HG03045 (cell line): ENCODE results near the gene ESRRB.

Experiments
- ATAC-seq: cut with Tn5 transposase; IDR thresholded peaks from one replicate; pipeline ENCODE4 v1.9.1; 2021; ENCODE audit warnings: mild to moderate bottlenecking, moderate library complexity; ENCODE audit not compliant: unreplicated experiment

ESRRB gene

DNA sequence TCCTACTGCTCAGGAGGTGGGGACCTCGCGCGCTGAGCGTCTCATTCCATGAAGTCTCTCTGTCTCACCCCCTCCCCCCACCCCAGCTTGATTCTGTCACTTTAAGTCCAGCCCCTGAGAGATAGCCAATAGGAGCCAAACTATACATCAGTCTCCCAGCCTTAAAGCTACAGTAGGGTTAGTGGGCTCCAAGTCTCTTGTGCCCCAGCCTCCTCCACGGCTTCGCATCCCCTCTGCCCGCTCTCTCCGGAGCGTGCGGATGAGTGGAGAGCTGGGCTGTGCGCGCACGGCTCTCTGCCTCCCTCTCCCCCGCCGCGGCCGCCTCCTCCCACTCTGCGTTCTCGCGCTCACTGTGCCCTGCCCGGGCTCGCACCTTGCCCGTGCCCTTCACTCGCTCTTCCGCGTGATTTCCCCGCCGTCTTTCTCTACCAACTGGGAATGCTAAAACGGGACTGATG is at the start of gene ESRRB:
Gene ESRRB, plus strand, starts transcription at position 191 of the 458 bp plus-strand sequence. Its CDS starts 265 bp downstream, at position 456.
- no peak for ATAC-seq

DNA sequence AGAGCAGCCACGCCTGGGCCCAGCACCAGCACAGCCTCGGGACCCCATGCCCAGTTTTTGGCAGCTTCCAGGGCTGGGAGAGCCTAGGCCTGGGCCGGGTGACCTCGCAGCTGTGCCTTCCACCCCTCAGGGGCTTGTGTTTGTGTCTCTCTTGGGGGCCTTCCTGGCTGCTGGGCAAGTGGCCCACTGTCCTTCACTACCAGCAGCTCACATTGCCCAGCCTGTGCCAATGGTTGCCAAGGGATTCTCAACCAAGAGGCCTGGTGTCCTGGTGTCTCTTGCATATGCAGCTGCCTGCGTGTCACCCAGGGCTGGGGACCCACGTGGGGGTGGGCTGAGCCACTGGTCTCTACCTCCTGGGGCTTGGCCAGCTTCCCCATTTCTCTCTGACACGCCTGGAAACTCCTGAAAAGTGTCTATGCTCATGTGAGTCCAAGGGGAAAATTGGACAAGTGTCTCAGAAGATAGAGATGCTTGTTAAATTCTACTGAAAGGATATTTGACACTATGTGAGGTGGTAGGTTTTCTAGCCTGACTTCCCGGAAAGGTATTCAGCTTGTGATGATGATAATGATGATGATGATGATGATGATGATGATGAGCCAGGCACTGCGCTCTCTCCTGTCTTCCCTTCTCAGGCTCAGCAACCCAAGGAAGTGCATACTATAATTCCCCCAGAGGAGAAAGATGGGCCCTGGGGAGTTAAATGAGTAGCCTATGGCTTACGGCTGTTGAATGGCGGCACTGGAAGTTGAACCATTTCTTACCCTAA is 48.8 kb upstream of the ESRRB start:
- ATAC-seq = no peak

DNA sequence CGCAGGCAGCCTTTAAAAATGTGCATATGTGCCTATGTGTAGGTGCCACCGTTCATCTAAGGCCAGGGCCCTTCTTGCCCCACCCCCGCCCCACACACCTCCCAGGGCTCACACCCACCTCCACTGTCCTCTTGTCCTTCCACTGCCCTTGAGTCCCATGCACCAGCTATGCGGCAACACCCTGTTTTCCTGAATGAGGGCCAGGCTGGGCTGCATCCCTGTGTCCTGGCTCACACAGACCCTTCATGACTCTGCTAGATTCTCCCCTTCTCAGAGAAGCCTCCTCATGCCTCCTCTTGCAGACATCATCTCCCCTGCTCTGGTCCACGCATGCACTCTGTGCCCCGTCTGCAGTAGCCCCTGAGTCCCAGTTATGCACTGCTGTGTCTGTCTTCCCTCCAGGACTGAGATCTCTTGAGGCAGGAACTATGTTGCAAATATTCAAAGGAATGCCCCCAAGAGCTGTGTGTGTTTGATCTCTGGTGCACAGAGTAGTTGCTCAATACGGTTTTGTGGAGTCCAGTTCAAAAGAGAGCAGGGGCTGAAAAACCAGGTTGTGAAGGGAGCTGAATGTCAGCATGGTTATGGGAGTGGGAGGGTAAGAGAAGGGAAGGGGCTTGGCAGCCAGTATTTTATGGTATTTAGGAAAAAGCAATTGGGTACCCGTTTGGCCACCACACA is 47.3 kb upstream of the ESRRB start:
- ATAC-seq = no peak

DNA sequence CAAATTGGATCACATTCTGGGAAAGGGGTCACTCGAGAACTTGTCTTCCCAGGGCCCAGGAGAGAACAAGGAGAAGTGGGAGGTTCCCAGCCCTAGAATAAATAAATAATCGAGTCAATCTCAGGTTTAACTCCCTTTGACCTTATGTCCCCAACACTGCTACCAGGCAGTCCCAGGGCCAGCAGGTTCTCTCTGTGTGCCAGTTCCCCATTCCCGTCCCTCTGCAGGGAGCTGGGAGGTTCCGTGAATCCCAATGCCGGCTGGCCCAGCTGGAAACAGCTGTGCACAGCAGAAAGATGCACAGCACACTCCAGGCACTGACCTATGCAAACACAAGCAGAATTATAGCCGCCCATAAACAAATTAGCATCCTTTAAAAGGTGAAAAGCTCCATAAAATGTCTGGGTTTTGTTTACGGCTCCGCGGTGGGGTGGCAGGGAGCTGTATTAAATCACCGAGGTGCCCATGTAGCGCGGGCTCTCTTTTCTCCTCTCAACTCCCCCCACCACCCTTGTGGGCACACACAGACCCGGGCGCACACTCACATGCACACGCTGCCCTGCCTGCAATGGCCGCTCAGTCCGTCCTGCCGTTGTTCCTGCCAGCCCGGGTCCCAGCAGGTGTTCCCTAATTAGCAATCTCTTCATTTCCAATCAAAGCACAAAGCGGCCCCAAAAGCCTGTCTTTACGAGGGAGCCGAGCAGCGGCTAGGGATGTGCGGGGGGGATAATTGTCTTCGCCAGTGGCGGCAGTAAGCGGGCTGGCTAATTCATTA is 46.6 kb upstream of the ESRRB start:
- ATAC-seq = no peak

DNA sequence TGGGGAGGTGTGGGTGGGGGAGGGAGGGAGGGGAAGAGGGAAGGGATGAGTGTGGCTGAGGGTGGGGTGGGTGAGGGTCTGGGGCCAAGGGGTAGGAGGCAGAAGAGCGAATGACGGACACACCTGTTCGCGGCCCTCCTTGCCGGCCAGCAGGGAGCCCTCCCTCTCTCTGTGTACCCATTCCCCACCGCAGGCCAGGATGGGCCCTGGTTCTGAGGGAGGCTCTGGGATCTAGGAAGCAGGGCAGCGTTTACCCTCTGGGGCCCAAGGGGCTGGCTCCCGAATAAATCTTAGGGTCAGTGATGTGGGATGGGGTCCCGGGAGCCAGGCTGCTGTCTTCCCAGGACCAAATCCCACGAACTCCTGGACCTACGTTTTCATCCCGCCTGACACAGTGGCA is 46.0 kb upstream of the ESRRB start:
- no peak for ATAC-seq

DNA sequence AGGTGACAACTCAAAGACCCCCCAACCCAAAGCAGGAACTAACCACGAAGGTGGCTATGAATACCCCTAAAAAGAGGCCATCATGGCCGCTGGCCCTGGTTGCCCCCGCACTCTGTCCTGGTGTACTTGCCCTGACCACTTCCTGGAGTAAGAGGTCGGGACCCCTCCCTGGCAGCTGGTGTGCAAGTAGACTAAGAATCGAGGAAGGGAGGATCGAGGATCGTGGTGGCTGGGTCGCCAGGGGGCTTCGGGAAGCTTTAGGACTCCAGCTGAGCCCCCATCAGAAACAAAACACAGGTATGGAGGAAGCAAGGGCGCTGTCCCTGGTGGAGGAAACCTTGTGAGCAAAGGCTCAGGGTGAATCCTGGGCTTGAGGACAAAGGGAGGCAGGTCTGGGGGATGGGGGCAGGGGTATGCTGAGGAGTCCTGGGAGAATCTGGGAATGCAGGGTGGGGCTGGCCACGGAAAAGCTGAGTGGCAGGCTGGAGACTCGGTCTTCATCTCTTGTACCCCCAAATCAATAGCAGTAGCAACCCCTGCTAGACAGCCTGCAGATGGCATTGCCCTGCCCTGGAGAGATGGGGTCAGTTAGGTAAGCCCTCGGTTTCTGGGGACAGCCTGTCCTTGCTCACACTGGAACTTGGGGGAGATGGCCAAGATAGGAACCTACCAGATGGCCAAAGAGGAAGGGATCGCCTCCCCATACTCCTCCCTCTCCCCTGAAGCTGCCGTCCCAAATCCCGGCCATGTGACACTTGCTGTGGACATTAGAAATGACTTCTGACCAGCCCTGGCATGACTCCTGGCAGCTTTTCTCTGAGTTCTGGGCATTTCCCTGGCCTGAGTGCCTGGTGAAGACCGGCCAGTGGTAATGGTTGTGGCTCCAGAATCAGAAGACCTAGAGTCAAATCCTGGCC is 45.3 kb upstream of the ESRRB start:
- no peak for ATAC-seq

DNA sequence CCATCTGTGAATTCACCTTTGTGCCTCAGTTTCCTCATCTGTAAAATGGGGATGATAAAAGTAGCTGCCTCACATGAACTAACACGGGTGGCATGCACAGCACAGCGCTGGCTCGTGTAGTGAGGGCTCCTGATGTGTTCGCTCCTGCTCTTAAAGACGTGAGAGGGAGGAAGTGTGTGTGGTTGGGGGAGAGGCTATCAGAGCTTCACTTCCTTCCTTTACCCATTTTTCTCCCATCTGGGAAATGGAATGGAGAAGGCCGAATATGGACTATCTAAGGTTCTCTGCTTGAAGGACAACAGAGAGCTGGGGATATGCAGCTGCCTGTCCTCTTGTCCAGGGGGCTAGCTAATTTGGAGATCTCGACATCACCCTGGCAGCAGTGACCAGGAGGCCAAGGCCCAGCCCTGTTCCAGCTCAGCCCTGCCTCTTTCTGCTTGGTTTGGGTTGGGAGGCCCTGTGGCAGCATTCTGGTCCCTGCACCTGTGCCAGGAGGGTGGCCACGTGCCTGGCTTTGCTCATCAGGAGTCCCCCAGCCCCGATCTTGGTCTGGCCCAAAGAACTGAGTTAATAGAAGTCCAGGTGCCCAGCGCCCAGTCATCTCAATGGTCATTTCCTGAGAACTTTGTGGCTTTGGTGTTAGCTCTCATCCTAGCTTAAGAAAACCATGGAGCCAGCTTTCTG is 44.5 kb upstream of the ESRRB start:
- no peak for ATAC-seq

DNA sequence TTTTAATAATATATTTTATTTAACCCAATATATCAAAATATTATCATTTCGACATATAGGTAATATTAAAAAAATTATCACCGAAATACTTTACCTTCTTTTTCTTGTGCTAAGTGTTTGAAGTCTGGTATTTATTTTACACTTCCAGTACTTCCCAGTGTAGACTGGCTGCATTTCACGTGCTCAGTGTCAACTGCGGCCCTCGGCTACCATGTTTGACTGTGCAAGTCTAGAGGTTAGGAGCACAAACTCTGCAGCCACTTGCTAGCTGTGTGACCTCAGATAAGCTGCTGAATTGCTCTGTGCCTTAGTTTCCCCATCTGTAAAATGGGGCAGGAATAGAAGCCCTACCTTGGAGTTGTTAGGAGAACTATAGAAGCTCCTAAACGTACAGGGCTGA is 42.3 kb upstream of the ESRRB start:
- ATAC-seq = no peak

DNA sequence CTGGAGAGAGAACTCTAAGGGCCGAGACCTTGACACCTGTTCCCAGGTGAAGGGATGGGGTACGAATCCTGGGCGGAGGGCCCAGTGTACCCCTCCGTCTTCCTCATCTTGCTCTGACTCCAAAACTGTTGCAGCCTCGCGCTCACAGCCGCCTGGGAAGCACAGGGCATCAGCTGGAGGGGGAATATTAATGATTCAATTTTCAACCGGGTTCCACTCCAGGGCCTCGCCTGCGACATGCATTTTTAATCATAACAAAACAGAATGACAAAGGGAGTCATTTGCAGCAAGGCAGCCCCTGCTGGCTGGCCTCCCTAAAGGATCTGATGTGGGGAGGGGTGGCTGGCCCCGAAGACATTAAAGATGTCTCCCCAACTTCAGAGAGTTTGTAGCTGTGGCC is 41.6 kb upstream of the ESRRB start:
- ATAC-seq = no peak

DNA sequence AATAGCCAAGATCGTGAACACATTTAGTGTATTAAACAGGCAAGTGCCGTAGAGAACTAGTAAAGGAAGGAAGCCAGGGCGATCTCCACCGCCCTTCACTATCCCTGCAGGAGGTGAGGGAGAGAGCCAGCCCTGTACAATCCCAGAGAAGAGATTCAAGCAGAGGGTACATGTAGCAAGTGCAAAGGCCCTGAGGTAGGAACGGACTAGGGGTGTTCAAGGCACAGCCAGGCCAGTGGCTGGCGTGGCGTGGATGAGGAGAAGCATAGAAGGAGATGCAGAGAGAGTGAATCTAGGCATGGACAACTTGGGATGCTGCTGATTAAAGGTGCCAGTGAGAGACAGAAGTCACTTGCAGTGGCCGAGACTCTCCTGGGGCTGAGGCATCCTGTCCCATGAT is 39.1 kb upstream of the ESRRB start:
- no peak for ATAC-seq

DNA sequence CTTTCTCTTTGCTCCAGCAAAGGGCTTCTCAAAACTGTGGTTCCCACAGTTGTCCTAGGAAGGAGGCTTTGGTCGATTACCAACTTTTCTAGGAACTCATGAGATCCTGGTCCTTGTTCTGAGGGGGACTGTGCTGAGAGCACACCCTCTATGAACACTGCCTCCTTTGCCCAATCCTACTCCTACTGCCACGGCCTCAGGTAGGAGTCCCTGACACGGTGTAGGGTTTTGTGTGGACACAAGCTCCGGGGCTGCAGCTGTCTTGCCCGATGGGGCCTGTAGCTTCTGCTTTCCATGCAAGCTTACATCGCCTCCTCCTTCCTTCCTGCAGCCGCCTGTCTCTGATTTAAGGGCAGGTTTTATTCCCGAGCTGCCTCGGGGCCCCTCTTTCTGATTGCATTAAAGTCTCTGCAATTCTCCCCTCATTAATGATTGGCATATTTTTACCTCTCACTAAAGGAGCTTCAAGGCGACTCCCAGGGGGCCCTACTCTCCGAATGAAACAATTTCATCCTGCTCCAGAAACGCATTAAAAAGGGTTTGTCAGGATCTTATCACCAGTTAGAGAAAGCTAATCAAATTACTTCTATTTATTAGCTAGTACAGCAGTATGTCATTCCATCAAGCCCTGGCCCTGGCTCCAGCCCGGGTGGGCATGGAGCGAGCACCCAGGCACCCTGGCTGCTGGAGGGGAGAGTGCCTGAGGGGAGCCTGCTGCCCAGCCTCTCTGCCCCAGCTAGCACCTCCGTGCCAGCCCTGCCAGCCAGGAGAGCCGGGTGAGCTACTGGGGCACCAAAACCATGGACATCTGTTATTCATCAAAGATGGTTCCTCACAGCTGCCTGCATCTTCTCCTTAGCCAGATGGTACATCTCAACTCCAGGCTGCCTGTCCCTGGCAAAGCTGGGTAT is 38.0 kb upstream of the ESRRB start:
- no peak for ATAC-seq

DNA sequence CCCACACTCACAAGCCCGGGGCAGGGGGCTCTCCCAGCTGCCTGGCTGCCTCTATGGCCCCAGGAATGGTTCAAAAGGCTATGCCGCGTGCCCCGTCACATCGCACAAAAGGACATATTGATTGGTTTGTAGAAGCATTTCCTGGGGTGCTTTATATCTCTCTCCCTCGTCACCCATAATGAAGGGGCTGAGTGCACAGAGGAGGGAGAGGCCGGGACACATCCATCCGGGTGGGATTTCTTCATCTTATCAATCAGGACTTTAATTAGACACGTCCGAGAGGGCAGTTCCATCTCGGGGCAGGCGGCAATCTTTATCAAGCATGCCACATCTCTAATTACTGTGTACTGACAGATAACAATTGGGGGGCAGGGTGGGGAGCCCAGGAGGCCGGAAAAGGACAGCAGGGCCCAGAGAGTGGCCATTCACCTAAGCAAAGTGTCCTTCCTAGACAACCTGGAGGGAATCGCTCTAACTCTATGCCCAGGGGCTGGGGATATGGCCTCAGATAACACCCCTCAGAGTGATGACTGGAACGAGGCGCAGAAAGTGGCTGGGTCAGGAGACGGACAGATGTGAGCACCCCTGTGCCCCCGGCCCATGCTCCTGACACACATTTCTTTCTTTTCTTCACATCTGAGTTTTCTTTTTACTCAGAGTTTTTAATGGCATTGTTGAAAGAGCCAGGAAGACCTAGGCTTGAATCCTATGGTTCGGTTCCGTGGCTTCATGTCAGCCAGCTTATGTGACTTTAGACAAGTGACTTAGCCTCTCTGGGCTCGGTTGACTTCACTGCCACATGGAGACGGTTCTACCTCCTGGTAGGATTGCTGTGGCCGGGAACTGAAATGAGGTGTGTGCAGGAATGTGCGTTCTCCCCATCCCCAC is 36.0 kb upstream of the ESRRB start:
- ATAC-seq = no peak

DNA sequence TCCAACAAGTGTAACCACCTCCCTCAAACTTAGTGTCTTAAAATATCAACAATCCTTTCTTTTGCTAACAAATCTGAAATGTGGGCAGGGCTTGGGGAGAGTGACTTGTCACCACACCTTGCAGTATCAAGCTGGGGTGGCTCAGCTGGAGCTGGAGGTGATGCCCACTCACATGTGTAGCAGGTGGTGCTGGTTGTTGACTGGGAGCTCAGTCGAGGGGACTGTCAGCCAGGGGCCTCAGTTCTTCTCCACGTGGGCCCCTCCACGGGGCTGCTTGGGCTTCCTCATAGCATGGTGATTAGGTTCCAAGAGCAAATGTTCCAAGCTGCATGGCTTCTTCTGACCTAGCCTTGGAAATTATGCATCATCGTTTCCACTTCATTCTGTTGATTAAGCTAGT is 32.6 kb upstream of the ESRRB start:
- no peak for ATAC-seq

DNA sequence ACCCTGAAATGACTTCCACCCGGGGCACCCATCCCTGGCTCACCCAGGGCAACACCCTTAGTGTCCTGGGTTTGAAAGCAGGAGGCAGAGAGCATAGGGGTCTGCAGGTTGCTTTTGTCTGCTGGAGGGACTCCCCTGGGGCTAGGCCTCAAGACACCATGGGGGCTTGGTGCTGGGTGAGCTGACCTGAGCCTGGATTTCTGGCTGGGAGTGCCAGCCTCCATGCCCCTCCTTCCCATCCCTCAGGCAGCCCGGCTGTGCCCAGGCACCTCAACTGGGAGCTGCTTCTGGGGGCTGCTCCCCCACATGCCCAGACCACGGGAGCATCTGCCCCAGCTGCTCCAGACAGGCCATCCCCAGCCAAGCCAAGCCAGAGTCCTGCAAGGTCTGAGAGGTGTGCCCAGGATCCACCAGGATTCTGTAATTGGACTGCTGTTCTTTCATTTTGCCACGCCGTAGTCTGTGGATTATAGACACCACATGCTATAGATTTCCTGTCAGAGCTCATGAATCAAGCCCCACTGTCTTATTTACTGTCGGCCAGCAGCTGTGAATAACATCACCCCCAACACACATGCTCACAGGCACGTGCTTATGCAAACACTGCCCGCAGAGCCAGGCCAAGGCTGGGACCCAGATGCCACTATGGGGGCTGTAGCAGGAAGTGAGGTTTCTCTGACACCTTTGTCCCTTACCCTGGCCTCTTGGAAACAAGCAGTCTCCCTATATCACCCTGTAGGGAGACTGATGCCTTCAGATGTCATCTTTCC is 29.4 kb upstream of the ESRRB start:
- no peak for ATAC-seq

DNA sequence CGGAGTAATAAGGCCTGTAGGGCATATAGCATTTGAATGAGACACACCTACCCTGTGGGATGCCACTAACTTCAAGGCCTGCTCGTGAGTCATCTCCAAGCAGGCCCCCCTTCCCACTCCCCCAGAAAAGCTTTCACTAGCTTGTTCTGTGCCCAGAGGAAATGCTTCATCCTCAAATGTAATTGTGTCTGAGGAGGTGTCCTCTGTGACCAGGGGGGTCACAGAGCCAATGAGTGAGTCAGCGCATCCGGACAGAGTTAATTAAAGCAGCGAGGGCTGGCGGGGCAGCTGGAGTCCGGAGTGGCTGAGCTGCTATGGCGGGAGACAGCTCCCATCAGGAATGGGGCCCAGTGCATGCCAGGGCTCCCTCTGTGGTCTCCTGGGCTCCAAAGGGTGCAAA is 27.0 kb upstream of the ESRRB start:
- no peak for ATAC-seq

DNA sequence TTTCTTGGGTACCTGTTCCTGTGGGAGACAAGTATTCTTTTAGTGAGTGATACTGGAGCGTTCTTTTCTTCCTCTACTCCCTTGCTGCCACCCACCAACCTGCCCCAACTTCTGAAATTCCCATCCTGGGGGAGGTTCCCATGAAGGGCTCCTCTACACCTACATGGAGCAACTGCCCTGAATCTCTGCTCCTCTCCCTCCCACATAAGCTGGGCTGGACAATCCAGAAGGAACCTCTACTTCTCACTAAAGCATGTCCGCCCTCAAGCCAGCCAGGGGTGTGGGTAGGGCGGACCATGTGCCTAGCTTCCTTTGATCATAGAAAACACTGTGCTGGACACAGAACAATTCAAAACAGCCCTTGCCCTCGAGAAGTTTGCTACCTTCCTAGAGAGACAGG is 25.9 kb upstream of the ESRRB start:
- ATAC-seq = no peak

DNA sequence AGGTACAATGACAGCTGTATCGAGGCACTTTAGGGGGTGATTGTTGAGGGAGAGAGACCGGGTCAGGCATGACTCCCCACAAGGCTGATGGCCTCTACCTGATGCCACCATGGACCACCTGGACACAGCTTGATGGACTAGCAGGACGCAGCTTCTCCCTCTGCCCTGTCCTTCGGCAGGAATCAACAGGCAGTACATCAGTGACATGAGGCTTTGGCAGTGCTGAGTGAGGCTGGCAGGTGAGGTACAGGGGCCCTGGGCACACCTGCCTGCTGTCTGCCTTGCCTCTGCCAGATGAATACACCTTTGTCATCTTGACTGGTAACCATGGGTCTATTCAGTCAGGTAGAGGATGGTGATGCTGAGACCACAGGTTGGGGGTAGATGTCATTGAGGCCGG is 25.3 kb upstream of the ESRRB start:
- ATAC-seq = no peak
